Measurements from ENCODE around the gene RAB26.
"Not testable (repeated sequence)": the region's sequence is repeated elsewhere in the genome, so short reads cannot be mapped to it uniquely, and the experiment has no call there.

The RAB26 gene

GRCh38 chr16:2147981-2148671, at the start of gene RAB26:
Gene RAB26 (plus strand): TSS chr16:2148625. CDS start chr16:2148784, 159 bp downstream.
- peak; percentile 35 for DNase-seq (ENCODE audit: low read depth)

GRCh38 chr16:2101581-2101980, 46.8 kb upstream of the RAB26 start:
- DNase-seq (ENCODE audit: low read depth): not testable (repeated sequence)

- DNase-seq (ENCODE audit: low read depth): no peak
These were observed 46.0 kb upstream of the RAB26 start for GRCh38 chr16:2102471-2102870.

- DNase-seq (ENCODE audit: low read depth): not testable (repeated sequence)
These were observed 44.0 kb upstream of the RAB26 start for GRCh38 chr16:2104464-2104863.

- DNase-seq (ENCODE audit: low read depth): not testable (repeated sequence)
These were observed 43.1 kb upstream of the RAB26 start for GRCh38 chr16:2105291-2105690.

- DNase-seq (ENCODE audit: low read depth): not testable (repeated sequence)
These were observed 42.7 kb upstream of the RAB26 start for GRCh38 chr16:2105769-2106168.

- DNase-seq (ENCODE audit: low read depth): not testable (repeated sequence)
These were observed 42.2 kb upstream of the RAB26 start for GRCh38 chr16:2106211-2106610.

GRCh38 chr16:2107121-2107790, 41.2 kb upstream of the RAB26 start:
- DNase-seq (ENCODE audit: low read depth): not testable (repeated sequence)

GRCh38 chr16:2107791-2108125, 40.7 kb upstream of the RAB26 start:
- DNase-seq (ENCODE audit: low read depth): not testable (repeated sequence)

- DNase-seq (ENCODE audit: low read depth): not testable (repeated sequence)
These were observed 39.8 kb upstream of the RAB26 start for GRCh38 chr16:2108446-2109270.

GRCh38 chr16:2109271-2109580, 39.2 kb upstream of the RAB26 start:
- DNase-seq (ENCODE audit: low read depth): not testable (repeated sequence)

GRCh38 chr16:2109872-2110271, 38.6 kb upstream of the RAB26 start:
- not testable (repeated sequence) for DNase-seq (ENCODE audit: low read depth)

GRCh38 chr16:2110332-2111008, 38.0 kb upstream of the RAB26 start:
- DNase-seq (ENCODE audit: low read depth): not testable (repeated sequence)

GRCh38 chr16:2111009-2111353, 37.4 kb upstream of the RAB26 start:
- not testable (repeated sequence) for DNase-seq (ENCODE audit: low read depth)

GRCh38 chr16:2111412-2112335, 36.8 kb upstream of the RAB26 start:
- not testable (repeated sequence) for DNase-seq (ENCODE audit: low read depth)

GRCh38 chr16:2112539-2113106, 35.8 kb upstream of the RAB26 start:
- DNase-seq (ENCODE audit: low read depth): not testable (repeated sequence)

- not testable (repeated sequence) for DNase-seq (ENCODE audit: low read depth)
These were observed 34.2 kb upstream of the RAB26 start for GRCh38 chr16:2114225-2114624.

GRCh38 chr16:2114885-2115590, 33.4 kb upstream of the RAB26 start:
- not testable (repeated sequence) for DNase-seq (ENCODE audit: low read depth)

- DNase-seq (ENCODE audit: low read depth): no peak
These were observed 32.8 kb upstream of the RAB26 start for GRCh38 chr16:2115591-2115973.

- not testable (repeated sequence) for DNase-seq (ENCODE audit: low read depth)
These were observed 32.0 kb upstream of the RAB26 start for GRCh38 chr16:2116428-2116827.
